ENCODE measurements around the gene KRTAP2-2.
A peak's percentile ranks its signal among the peaks of the same experiment; 100 is the strongest.
"Not testable (repeated sequence)": the region's sequence is repeated elsewhere in the genome, so short reads cannot be mapped to it uniquely, and the experiment has no call there.

KRTAP2-2 gene

DNA sequence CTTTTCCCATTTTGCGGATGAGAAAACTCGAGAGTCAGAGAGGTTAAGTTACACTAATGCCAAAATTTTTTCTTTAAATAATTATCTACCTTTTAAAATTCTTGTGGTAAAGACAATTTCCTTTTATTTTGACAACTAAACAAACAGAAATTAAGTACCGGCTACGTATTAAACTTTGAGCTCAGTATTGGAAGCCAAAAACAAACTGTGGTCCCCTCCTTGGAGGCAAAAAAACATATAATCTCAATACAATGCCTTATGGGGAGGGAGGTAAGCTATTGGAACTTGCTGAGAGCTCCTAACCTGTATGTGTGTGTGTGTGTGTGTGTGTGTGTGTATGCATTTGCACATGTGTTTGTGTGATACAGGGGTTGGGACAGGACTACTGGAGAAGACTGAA is 8.4 kb upstream of the KRTAP2-2 start:
- FAIRE-seq, result no peak

DNA sequence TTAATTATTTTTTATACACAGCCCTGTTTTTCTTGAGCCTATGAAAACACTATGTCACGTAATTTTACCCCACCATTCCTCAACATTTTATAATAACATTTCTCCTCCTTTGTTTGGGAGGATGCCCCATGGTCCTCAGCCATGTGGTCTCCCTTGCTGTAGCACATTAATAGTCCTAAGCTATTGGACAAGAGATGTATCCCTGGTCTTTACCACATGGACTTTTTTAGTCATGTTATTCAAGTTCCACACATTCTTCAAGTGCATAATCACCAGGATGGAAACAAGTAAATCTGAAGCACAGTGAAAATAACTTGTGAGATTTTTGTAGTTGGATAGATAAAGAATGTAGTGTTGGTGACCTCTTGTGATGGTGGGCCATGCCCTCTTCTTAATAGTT is 6.9 kb upstream of the KRTAP2-2 start:
- DNase-seq (ENCODE audit: insufficient read length, low spot score) (no peak), FAIRE-seq (no peak)
- TF ChIP-seq SPI1 (IDR thresholded peaks at IDR 0.05; ENCODE audit: low read depth, low read length) (no peak), POU2F2 (IDR thresholded peaks at IDR 0.05; ENCODE audit: low read depth, low read length) (no peak), TAF1 (IDR thresholded peaks at IDR 0.05; ENCODE audit: low read depth, low read length) (no peak), POLR2AphosphoS5 (IDR thresholded peaks at IDR 0.05; ENCODE audit: low read depth, low read length) (no peak), PAX5 (IDR thresholded peaks at IDR 0.05; ENCODE audit: insufficient read depth, low read length, severe bottlenecking) (no peak), POLR2A (IDR thresholded peaks at IDR 0.05; ENCODE audit: low read depth, low read length) (no peak)

More for the DNA sequence above, 8.4 kb upstream of the KRTAP2-2 start:
- TF ChIP-seq PAX5 (IDR thresholded peaks at IDR 0.05; ENCODE audit: insufficient read depth, low read length, severe bottlenecking) (no peak), POU2F2 (IDR thresholded peaks at IDR 0.05; ENCODE audit: low read depth, low read length) (no peak), POLR2A (IDR thresholded peaks at IDR 0.05; ENCODE audit: low read depth, low read length) (no peak), TAF1 (IDR thresholded peaks at IDR 0.05; ENCODE audit: low read depth, low read length) (no peak), POLR2AphosphoS5 (IDR thresholded peaks at IDR 0.05; ENCODE audit: low read depth, low read length) (no peak), SPI1 (IDR thresholded peaks at IDR 0.05; ENCODE audit: low read depth, low read length) (no peak)
- DNase-seq (ENCODE audit: insufficient read length, low spot score), result no peak

DNA sequence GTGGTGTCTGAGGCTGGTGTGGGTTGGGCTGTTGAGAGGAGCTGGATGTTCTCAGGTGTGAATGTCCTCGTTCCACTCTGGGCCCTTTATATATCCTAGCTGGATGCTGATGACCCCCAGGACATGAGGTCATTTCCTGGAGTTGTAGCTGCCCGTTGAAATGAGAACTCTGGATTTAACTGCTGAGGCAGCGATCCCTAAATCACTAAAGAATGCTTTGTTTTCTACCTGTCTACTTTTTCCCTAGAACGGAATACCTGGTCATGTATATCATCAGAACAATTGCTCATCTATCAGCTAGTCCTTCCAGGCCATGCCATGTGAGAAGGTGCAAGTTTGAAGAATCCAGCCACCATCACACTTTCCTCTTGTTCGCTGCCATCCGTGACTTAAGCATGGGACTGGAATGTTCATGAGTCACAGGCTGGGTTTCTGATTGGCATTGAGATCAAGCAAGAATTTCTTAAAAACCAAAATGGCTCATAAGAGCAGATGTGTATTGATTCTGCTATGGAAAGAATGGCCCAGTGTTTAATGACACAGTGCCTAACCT is 5.1 kb upstream of the KRTAP2-2 start, which contains the start of gene KRTAP2-3:
Gene KRTAP2-3, minus strand, starts transcription at position 63 of the 553 bp plus-strand sequence. CDS start 64 bp downstream, outside the sequence.
- no peak for FAIRE-seq
- no peak for DNase-seq (ENCODE audit: insufficient read length, low spot score)
- TF ChIP-seq POU2F2 (IDR thresholded peaks at IDR 0.05; ENCODE audit: low read depth, low read length), result no peak

DNA sequence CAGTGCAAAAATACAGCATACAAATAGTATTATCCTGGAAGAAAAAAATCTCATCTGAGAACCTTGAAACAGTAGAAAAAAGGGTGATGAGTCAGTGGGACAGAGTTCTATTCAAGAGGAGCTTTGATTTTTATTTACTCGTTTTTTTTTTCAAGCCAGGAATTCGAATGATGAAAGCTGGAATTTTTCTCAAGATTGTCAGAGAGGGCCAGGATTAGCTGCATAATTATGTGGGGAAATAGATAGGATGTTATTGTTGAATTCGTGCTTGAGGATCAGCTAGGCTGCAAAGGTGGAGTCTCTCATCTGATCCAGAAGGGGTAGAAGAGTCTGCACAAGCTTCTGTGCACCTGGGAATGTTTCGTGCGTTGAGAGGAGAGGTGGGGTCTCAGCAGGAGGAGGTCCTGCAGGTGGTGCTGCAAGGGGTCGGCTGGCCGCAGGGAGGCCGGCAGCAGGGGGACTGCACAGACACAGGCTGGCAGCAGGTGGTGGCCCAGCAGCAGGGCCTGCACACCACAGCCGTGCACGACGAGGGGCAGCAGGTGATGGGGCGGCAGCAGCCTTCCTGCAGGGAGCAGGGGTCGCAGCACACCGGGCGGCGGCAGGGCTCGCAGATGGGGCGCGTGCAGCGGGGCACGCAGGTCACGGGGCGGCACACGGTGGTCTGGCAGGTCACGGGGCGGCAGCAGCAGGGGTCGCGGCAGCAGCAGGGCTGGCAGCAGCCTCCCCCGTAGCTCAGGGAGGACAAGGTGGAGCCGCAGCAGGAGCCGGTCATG is 4.4 kb upstream of the KRTAP2-2 start:
- not testable (repeated sequence) for FAIRE-seq; DNase-seq (ENCODE audit: insufficient read length, low spot score)

DNA sequence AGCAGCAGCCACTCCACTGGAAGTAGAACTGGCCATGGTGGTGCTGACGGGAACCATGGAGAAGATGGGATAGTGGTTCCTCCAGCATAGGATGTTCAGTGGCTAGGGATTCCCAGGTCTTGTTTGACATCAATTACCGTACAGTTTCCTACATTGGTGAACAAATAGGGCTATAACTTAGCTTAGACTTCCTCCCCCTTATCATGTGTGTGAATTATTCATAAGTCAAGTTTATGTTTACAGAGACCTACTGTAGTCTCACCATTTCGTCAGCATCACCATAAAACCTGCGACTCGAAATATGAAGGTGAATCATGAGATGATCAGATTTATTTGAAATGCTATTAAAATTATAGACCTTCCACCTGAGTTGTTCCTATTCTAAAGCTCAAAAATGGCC is 3.7 kb upstream of the KRTAP2-2 start:
- TF ChIP-seq TAF1 (IDR thresholded peaks at IDR 0.05; ENCODE audit: low read depth, low read length) (no peak), POU2F2 (IDR thresholded peaks at IDR 0.05; ENCODE audit: low read depth, low read length) (no peak), PAX5 (IDR thresholded peaks at IDR 0.05; ENCODE audit: insufficient read depth, low read length, severe bottlenecking) (no peak), POLR2AphosphoS5 (IDR thresholded peaks at IDR 0.05; ENCODE audit: low read depth, low read length) (no peak), POLR2A (IDR thresholded peaks at IDR 0.05; ENCODE audit: low read depth, low read length) (no peak), SPI1 (IDR thresholded peaks at IDR 0.05; ENCODE audit: low read depth, low read length) (no peak)
- DNase-seq (ENCODE audit: insufficient read length, low spot score) (no peak), FAIRE-seq (no peak)

DNA sequence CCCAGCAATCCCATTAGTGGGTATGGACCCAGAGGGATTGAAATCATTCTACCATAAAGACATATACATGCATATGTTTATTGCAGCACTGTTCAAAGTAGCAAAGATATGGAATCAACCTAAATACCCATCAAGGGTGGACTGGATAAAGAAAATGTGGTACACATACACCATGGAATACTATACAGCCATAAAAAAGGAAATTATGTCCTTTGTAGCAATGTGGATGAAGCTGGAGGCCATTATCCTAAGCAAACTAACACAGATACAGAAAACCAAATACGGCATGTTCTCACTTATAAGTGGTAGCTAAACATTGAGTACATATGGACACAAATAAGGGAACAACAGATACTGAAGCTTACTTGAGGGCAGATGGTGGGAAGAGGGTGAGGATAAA is 2.5 kb upstream of the KRTAP2-2 start:
- FAIRE-seq (peak; percentile 51), DNase-seq (ENCODE audit: insufficient read length, low spot score) (no peak)
- no peak for TF ChIP-seq PAX5 (IDR thresholded peaks at IDR 0.05; ENCODE audit: insufficient read depth, low read length, severe bottlenecking)
- TF ChIP-seq POU2F2 (IDR thresholded peaks at IDR 0.05; ENCODE audit: low read depth, low read length), result no peak

DNA sequence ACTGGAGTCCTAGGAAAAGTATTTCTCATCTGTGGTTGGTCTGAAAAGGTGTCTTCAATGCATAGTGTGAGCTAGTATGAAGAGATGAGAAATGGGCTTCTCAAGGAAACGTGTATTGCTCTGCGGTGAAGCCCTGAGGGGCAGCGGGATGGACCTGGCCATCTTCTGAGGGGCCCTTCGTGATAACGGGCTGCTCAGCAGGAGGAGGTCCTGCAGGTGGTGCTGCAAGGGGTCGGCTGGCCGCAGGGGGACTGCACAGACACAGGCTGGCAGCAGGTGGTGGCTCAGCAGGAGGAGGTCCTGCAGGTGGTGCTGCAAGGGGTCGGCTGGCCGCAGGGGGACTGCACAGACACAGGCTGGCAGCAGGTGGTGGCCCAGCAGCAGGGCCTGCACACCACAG is 474 bp downstream of the KRTAP2-2 start:
- not testable (repeated sequence) for DNase-seq (ENCODE audit: insufficient read length, low spot score); FAIRE-seq

DNA sequence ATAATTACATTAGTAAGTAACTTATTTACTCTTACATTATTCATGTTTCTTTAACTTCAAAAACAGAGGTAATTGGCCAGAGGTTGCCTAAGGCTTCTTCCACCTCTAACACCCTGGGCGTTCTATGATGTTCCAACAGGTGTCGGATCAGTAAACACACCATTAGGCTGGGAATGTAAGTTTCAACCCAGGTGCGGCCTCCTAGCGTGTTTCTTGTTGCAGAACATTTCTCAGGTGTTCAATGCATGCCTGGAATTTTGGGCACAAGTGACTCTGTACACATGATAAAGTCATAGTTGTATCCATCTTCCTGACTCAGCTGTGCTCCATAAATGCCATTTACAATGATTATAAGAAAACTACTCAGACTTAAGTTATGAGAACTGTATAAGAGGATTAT is 1.0 kb downstream of the KRTAP2-2 start:
- DNase-seq (ENCODE audit: insufficient read length, low spot score), result no peak

DNA sequence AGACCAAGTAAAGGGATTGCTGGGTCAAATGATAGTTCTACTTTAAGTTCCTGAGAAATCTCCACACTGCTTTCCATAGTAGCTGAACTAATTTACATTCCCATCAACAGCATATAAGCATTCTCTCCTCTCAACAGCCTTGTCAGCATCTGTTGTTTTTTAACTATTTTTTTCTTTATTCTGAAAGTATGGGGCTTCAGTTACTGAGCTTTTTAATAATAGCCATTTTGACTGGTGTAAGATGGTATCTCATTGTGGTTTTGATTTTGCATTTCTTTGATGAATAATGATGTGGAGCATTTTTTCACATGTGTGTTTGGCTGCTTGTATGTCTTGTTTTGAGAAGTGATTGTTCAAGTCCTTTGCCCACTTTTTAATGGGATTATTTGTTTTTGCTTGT is 2.5 kb downstream of the KRTAP2-2 start:
- FAIRE-seq (no peak), DNase-seq (ENCODE audit: insufficient read length, low spot score) (no peak)
- TF ChIP-seq SPI1 (IDR thresholded peaks at IDR 0.05; ENCODE audit: low read depth, low read length), result no peak
- no peak for TF ChIP-seq POLR2A (IDR thresholded peaks at IDR 0.05; ENCODE audit: low read depth, low read length)
- TF ChIP-seq TAF1 (IDR thresholded peaks at IDR 0.05; ENCODE audit: low read depth, low read length), result no peak
- no peak for TF ChIP-seq PAX5 (IDR thresholded peaks at IDR 0.05; ENCODE audit: insufficient read depth, low read length, severe bottlenecking)
- no peak for TF ChIP-seq POU2F2 (IDR thresholded peaks at IDR 0.05; ENCODE audit: low read depth, low read length)
- no peak for TF ChIP-seq POLR2AphosphoS5 (IDR thresholded peaks at IDR 0.05; ENCODE audit: low read depth, low read length)

More for the DNA sequence above, 1.0 kb downstream of the KRTAP2-2 start:
- TF ChIP-seq SPI1 (IDR thresholded peaks at IDR 0.05; ENCODE audit: low read depth, low read length) (no peak), POLR2A (IDR thresholded peaks at IDR 0.05; ENCODE audit: low read depth, low read length) (no peak), TAF1 (IDR thresholded peaks at IDR 0.05; ENCODE audit: low read depth, low read length) (no peak), POU2F2 (IDR thresholded peaks at IDR 0.05; ENCODE audit: low read depth, low read length) (no peak), PAX5 (IDR thresholded peaks at IDR 0.05; ENCODE audit: insufficient read depth, low read length, severe bottlenecking) (no peak), POLR2AphosphoS5 (IDR thresholded peaks at IDR 0.05; ENCODE audit: low read depth, low read length) (no peak)
- no peak for FAIRE-seq

DNA sequence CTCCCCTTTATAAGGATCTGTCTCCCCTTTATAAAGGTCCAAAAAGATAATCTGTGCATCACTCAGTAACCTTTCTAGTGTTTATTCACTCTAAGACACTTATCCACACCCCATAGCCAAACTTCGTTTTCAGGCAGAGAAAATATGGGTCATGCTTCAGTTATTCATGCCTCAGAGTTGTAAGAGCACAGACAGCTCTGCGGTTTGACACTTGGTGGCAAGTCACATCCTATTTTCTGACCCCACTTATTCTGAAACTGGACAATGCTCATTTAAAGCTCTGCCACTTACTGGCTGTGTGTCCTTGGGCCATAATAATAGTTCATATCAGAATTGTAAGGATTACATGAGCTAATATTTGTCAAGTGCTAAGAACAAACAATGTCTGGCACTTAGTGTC is 5.9 kb downstream of the KRTAP2-2 start:
- TF ChIP-seq POLR2A (IDR thresholded peaks at IDR 0.05; ENCODE audit: low read depth, low read length) (no peak), TAF1 (IDR thresholded peaks at IDR 0.05; ENCODE audit: low read depth, low read length) (no peak), POU2F2 (IDR thresholded peaks at IDR 0.05; ENCODE audit: low read depth, low read length) (no peak), SPI1 (IDR thresholded peaks at IDR 0.05; ENCODE audit: low read depth, low read length) (no peak)

DNA sequence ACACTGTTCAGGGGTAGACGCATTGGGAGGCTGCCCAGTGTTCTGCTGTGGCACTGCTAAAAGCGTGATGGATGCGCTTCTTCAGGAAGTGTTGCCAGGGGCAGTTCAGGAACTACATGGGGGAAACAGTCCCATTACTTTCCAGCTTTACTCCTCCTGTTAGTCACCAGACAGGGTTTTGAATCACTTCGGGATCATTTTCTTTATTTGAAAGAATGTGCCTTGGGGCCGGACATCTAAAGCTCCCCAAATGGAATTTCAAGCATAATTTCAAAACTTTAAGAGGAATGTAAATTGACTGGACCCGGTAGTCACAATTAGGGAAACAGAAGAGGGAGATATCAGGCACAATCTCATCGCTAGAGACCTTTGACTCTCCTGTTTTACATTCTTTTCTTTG is 6.6 kb downstream of the KRTAP2-2 start:
- DNase-seq (ENCODE audit: insufficient read length, low spot score) (no peak), FAIRE-seq (no peak)
- no peak for TF ChIP-seq POU2F2 (IDR thresholded peaks at IDR 0.05; ENCODE audit: low read depth, low read length)
- no peak for TF ChIP-seq SPI1 (IDR thresholded peaks at IDR 0.05; ENCODE audit: low read depth, low read length)
- no peak for TF ChIP-seq TAF1 (IDR thresholded peaks at IDR 0.05; ENCODE audit: low read depth, low read length)
- TF ChIP-seq POLR2A (IDR thresholded peaks at IDR 0.05; ENCODE audit: low read depth, low read length), result no peak
- no peak for TF ChIP-seq POLR2AphosphoS5 (IDR thresholded peaks at IDR 0.05; ENCODE audit: low read depth, low read length)
- TF ChIP-seq PAX5 (IDR thresholded peaks at IDR 0.05; ENCODE audit: insufficient read depth, low read length, severe bottlenecking), result no peak

More for the DNA sequence above, 5.9 kb downstream of the KRTAP2-2 start:
- DNase-seq (ENCODE audit: insufficient read length, low spot score) (no peak), FAIRE-seq (no peak)

DNA sequence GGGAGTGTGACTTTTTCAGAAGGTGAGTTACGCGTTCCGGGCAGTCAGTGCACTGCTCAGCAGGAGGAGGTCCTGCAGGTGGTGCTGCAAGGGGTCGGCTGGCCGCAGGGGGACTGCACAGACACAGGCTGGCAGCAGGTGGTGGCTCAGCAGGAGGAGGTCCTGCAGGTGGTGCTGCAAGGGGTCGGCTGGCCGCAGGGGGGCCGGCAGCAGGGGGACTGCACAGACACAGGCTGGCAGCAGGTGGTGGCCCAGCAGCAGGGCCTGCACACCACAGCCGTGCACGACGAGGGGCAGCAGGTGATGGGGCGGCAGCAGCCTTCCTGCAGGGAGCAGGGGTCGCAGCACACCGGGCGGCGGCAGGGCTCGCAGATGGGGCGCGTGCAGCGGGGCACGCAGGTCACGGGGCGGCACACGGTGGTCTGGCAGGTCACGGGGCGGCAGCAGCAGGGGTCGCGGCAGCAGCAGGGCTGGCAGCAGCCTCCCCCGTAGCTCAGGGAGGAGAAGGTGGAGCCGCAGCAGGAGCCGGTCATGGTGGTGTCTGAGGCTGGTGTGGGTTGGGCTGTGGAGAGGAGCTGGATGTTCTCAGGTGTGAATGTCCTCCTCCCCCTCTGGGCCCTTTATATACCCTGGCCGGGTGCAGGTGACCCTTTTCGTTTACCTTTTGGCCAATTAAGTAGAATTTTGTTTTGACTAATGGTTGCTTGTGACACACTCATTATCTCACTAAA is 8.1 kb downstream of the KRTAP2-2 start, which contains the start of gene KRTAP2-1:
Gene KRTAP2-1, minus strand, starts transcription at position 582 of the 731 bp plus-strand sequence. Its CDS starts 49 bp downstream, at position 533.
- not testable (repeated sequence) for DNase-seq (ENCODE audit: insufficient read length, low spot score)

More for the DNA sequence above, 8.1 kb downstream of the KRTAP2-2 start, which contains the start of gene KRTAP2-1:
- FAIRE-seq, result not testable (repeated sequence)

All from GM12891 (cell line).